Activated T-cell treated with anti-CD3 and anti-CD28 coated beads for 1 hour (primary cell): Measurements from ENCODE around the gene LASP1NB.
A peak's percentile ranks its signal among the peaks of the same experiment; 100 is the strongest.
"Not testable (repeated sequence)": the region's sequence is repeated elsewhere in the genome, so short reads cannot be mapped to it uniquely, and the experiment has no call there.

ENCODE experiments used
- DNase-seq: peaks from one replicate; pipeline ENCODE4 v3.0.0-alpha.2; 2020; ENCODE audit warnings: low read depth

LASP1NB gene

GRCh38 chr17:38967290-38967738 is 41.9 kb downstream of the LASP1NB start, which contains the start of gene FBXO47:
FBXO47 (minus strand) TSS chr17:38967403; CDS start chr17:38963025, 4,378 bp downstream.
- DNase-seq: peak; percentile 71

- no peak for DNase-seq
Observed at GRCh38 chr17:38969281-38969680, 43.9 kb downstream of the LASP1NB start.

GRCh38 chr17:38970128-38970527 is 44.7 kb downstream of the LASP1NB start:
- no peak for DNase-seq

- no peak for DNase-seq
Observed at GRCh38 chr17:38970804-38971203, 45.4 kb downstream of the LASP1NB start.

GRCh38 chr17:38976187-38976551 is 50.8 kb downstream of the LASP1NB start:
- not testable (repeated sequence) for DNase-seq

- DNase-seq: no peak
Observed at GRCh38 chr17:38978180-38978579, 52.8 kb downstream of the LASP1NB start.
